Liver (tissue), 9 donors: Measurements from ENCODE around the gene HIF1AN. TPM values are rescaled to one million over a fixed set of nuclear protein-coding genes. Genes with fewer than 3 reads are reported as not detected.

Source experiments
- DNase-seq: peaks from one replicate; pipeline ENCODE4 v3.0.0-alpha.2; 2017; ENCODE audit warnings: low spot score
- H3K27ac ChIP-seq, 2 donors: one replicate each; pipeline ENCODE4 v1.7.0; 2013; ENCODE audit warnings: inconsistent platforms in 2 of 2, low read length in 2 of 2, control low read depth in 1 of 2, low read depth in 1 of 2, mild to moderate bottlenecking in 1 of 2
- H3K27me3 ChIP-seq, 4 donors: one replicate each; pipeline versions ENCODE4 v1.6.1 to v1.7.0; 2013; ENCODE audit warnings: low read length in 3 of 4, inconsistent platforms in 1 of 4, mild to moderate bottlenecking in 1 of 4, moderate library complexity in 1 of 4; ENCODE audit not compliant: control insufficient read depth in 4 of 4, insufficient read depth in 4 of 4
- H3K36me3 ChIP-seq, 4 donors: one replicate each; pipeline versions ENCODE4 v1.6.1 to v1.7.0; 2013; ENCODE audit warnings: low read length in 3 of 4, mild to moderate bottlenecking in 3 of 4, low read depth in 1 of 4, moderate library complexity in 1 of 4; ENCODE audit not compliant: control insufficient read depth in 4 of 4, insufficient read depth in 3 of 4
- H3K4me1 ChIP-seq, 4 donors: one replicate each; pipeline versions ENCODE4 v1.6.1 to v1.7.0; 2013; ENCODE audit warnings: low read length in 3 of 4, mild to moderate bottlenecking in 3 of 4, moderate library complexity in 1 of 4; ENCODE audit not compliant: control insufficient read depth in 4 of 4, insufficient read depth in 4 of 4
- H3K4me3 ChIP-seq, 3 donors: one replicate each; pipeline versions ENCODE4 v1.6.1 to v1.7.0; 2013; ENCODE audit warnings: low read length in 3 of 3, control low read depth in 1 of 3, low read depth in 1 of 3, mild to moderate bottlenecking in 1 of 3
- H3K9ac ChIP-seq, 2 donors: one replicate each; pipeline ENCODE4 v1.7.0; 2013; ENCODE audit warnings: low read length in 2 of 2, mild to moderate bottlenecking in 2 of 2, moderate library complexity in 2 of 2, control low read depth in 1 of 2, low read depth in 1 of 2
- H3K9me3 ChIP-seq, 4 donors: one replicate each; pipeline versions ENCODE4 v1.6.1 to v1.7.0; 2013; ENCODE audit warnings: low read length in 3 of 4; ENCODE audit not compliant: control insufficient read depth in 4 of 4
- ATF3 ChIP-seq: IDR thresholded peaks from 2 replicates; pipeline ENCODE4 v1.6.1; 2016; ENCODE audit warnings: antibody characterized with exemption
- EGR1 ChIP-seq, 2 donors: IDR thresholded peaks; 2 replicates each; pipeline ENCODE4 v1.6.1; 2016 to 2018; ENCODE audit warnings: antibody characterized with exemption in 2 of 2, low read depth in 2 of 2
- FOXA1 ChIP-seq: IDR thresholded peaks from 2 replicates; pipeline ENCODE4 v1.6.1; 2016; ENCODE audit warnings: antibody characterized with exemption
- FOXA2 ChIP-seq: IDR thresholded peaks from 2 replicates; pipeline ENCODE4 v1.6.1; 2016; ENCODE audit warnings: antibody characterized with exemption
- GABPA ChIP-seq, 2 donors: IDR thresholded peaks in 1 of 2; conservative IDR thresholded peaks in 1 of 2; 2 replicates each; pipeline ENCODE4 v1.6.1; 2016; ENCODE audit warnings: antibody characterized with exemption in 2 of 2, mild to moderate bottlenecking in 1 of 2, moderate library complexity in 1 of 2
- JUND ChIP-seq, 2 donors: IDR thresholded peaks; 2 replicates each; pipeline ENCODE4 v1.6.1; 2016; ENCODE audit warnings: antibody characterized with exemption in 2 of 2
- NR2F2 ChIP-seq: IDR thresholded peaks from 2 replicates; pipeline ENCODE4 v1.6.1; 2016; ENCODE audit warnings: antibody characterized with exemption
- RAD21 ChIP-seq, 2 donors: IDR thresholded peaks; 2 replicates each; pipeline ENCODE4 v1.6.1; 2016; ENCODE audit warnings: antibody characterized with exemption in 2 of 2, mild to moderate bottlenecking in 2 of 2
- REST ChIP-seq: IDR thresholded peaks from 2 replicates; pipeline ENCODE4 v1.6.1; 2016; ENCODE audit warnings: antibody characterized with exemption, mild to moderate bottlenecking
- RXRA ChIP-seq, 2 donors: IDR thresholded peaks; 2 replicates each; pipeline ENCODE4 v1.6.1; 2017 to 2018; ENCODE audit warnings: antibody characterized with exemption in 2 of 2, mild to moderate bottlenecking in 1 of 2
- SP1 ChIP-seq: IDR thresholded peaks from 2 replicates; pipeline ENCODE4 v1.6.1; 2018; ENCODE audit warnings: antibody characterized with exemption, mild to moderate bottlenecking
- TAF1 ChIP-seq: conservative IDR thresholded peaks from 2 replicates; pipeline ENCODE4 v1.6.1; 2016; ENCODE audit warnings: antibody characterized with exemption, mild to moderate bottlenecking
- YY1 ChIP-seq: IDR thresholded peaks from 2 replicates; pipeline ENCODE4 v1.6.1; 2016; ENCODE audit warnings: antibody characterized with exemption, mild to moderate bottlenecking
- ZBTB33 ChIP-seq: IDR thresholded peaks from 2 replicates; pipeline ENCODE4 v1.6.1; 2016; ENCODE audit warnings: antibody characterized with exemption
- WGBS: extraction: QIAGEN DNeasy Blood & Tissue Kit; methylation state at CpG from one replicate; pipeline ENCODE4 v1.1.7; 2013; 5-methylcytosine and 5-hydroxymethylcytosine counted together
- polyA plus RNA-seq, 2 donors: library from polyadenylated mRNA; stranded (reverse) in 1 of 2; unstranded in 1 of 2; fragments of 200-250 nt in 1 of 2; fragments of >200 nt in 1 of 2; fragmentation: Nextera tagmentation in 1 of 2; extraction: Ambion mirVana in 1 of 2; gene quantifications; one replicate each; pipeline versions ENCODE4 v1.2.1 to v1.2.3, GENCODE V29; 2013 to 2015
- total RNA-seq, 2 donors: library from RNA; depleted of rRNA; stranded (reverse); fragments of >200 nt; gene quantifications; one replicate each; pipeline ENCODE4 v1.2.3, GENCODE V29; 2014
- TF ChIP-seq, protein P1 (sequence below): fragments of 150-350 bp; IDR thresholded peaks from 2 replicates; pipeline ENCODE4 v1.5.1; 2017; ENCODE audit warnings: improper control_type of control experiment, low read depth, low read length; ENCODE audit not compliant: missing input control
- TF ChIP-seq, protein P2 (sequence below): IDR thresholded peaks from 2 replicates; pipeline ENCODE4 v1.6.1; 2016; ENCODE audit warnings: antibody characterized with exemption
- donor health status: healthy.
- donor health status: healthy.
- donor health status: healthy.
- donor health status: healthy.
- donor health status: healthy.

Gene HIF1AN
- total and polyA plus RNA-seq, 4 donors = 4.6 to 10.7 (median 7.5) TPM

GRCh38 chr10:100579261-100580090 is 43.7 kb downstream of the HIF1AN start:
- Histone ChIP-seq H3K4me3 (no peak overlapping the region), H3K4me1 (no peaks in the 10 kb centered on the region), H3K27me3 (peaks cover 0 to 4% (median 0%) of the 10 kb centered on the region in 4 donors), H3K36me3 (no peaks in the 10 kb centered on the region), H3K9me3 (no peaks in the 10 kb centered on the region), H3K9ac (no peak overlapping the region), H3K27ac (no peak overlapping the region)
- WGBS = 75% methylated on average over 9 of the region's 9 CpGs
- no peak for DNase-seq
- no peak for TF ChIP-seq FOXA1
- TF ChIP-seq ZBTB33 = no peak
- TF ChIP-seq JUND (IDR thresholded peaks at IDR 0.05) = no peak
- no peak for TF ChIP-seq YY1
- TF ChIP-seq, protein P1, sequence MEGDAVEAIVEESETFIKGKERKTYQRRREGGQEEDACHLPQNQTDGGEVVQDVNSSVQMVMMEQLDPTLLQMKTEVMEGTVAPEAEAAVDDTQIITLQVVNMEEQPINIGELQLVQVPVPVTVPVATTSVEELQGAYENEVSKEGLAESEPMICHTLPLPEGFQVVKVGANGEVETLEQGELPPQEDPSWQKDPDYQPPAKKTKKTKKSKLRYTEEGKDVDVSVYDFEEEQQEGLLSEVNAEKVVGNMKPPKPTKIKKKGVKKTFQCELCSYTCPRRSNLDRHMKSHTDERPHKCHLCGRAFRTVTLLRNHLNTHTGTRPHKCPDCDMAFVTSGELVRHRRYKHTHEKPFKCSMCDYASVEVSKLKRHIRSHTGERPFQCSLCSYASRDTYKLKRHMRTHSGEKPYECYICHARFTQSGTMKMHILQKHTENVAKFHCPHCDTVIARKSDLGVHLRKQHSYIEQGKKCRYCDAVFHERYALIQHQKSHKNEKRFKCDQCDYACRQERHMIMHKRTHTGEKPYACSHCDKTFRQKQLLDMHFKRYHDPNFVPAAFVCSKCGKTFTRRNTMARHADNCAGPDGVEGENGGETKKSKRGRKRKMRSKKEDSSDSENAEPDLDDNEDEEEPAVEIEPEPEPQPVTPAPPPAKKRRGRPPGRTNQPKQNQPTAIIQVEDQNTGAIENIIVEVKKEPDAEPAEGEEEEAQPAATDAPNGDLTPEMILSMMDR = no peak
- TF ChIP-seq NR2F2 = no peak
- TF ChIP-seq RXRA (IDR thresholded peaks at IDR 0.05) = no peak
- TF ChIP-seq, protein P2, sequence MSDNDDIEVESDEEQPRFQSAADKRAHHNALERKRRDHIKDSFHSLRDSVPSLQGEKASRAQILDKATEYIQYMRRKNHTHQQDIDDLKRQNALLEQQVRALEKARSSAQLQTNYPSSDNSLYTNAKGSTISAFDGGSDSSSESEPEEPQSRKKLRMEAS = no peak
- no peak for TF ChIP-seq FOXA2
- TF ChIP-seq REST = no peak
- TF ChIP-seq TAF1 = no peak
- TF ChIP-seq SP1 = no peak
- no peak for TF ChIP-seq GABPA (IDR thresholded peaks at IDR 0.05 in 1 of 2, conservative IDR thresholded peaks at IDR 0.05 in 1 of 2)

GRCh38 chr10:100586959-100587358 is 51.2 kb downstream of the HIF1AN start:
- H3K9me3 ChIP-seq = no peaks in the 10 kb centered on the region
- 54% methylated on average over 1 of the region's 1 CpG for WGBS
- TF ChIP-seq ATF3 = no peak
- TF ChIP-seq ZBTB33 = no peak
- TF ChIP-seq REST = no peak
- no peak for TF ChIP-seq EGR1 (IDR thresholded peaks at IDR 0.05; ENCODE audit: low read depth in 2 of 2)
- no peak for TF ChIP-seq RAD21 (IDR thresholded peaks at IDR 0.05)
- no peak for TF ChIP-seq FOXA2
- TF ChIP-seq RXRA (IDR thresholded peaks at IDR 0.05) = no peak
- H3K36me3 ChIP-seq = no peaks in the 10 kb centered on the region
- no peak overlapping the region for H3K4me3 ChIP-seq
- H3K4me1 ChIP-seq = no peaks in the 10 kb centered on the region
- no peak overlapping the region for H3K9ac ChIP-seq
- no peak for DNase-seq
- H3K27ac ChIP-seq = no peak overlapping the region
- peaks cover 0 to 16% (median 5%) of the 10 kb centered on the region in 4 donors for H3K27me3 ChIP-seq
